ENCODE measurements around the gene FAM50B. TPM values are rescaled to one million over a fixed set of nuclear protein-coding genes. Genes with fewer than 3 reads are reported as not detected.

The FAM50B gene
- polyA plus RNA-seq, 4 donors = 11.3 to 16.2 (median 13.2) TPM

- no peak for DNase-seq (ENCODE audit: low read depth in 4 of 4, low spot score in 2 of 4)
Measured at GRCh38 chr6:3870528-3870925, 21.4 kb downstream of the FAM50B start.

- no peak for DNase-seq (ENCODE audit: low read depth in 4 of 4, low spot score in 2 of 4)
Measured at GRCh38 chr6:3871515-3871914, 22.3 kb downstream of the FAM50B start.

- no peak for DNase-seq (ENCODE audit: low read depth in 4 of 4, low spot score in 2 of 4)
Measured at GRCh38 chr6:3871939-3872338, 22.8 kb downstream of the FAM50B start.

- no peak for DNase-seq (ENCODE audit: low read depth in 4 of 4, low spot score in 2 of 4)
Measured at GRCh38 chr6:3872370-3872854, 23.2 kb downstream of the FAM50B start.

GRCh38 chr6:3873051-3873450 is 23.9 kb downstream of the FAM50B start:
- no peak for DNase-seq (ENCODE audit: low read depth in 4 of 4, low spot score in 2 of 4)

- DNase-seq (ENCODE audit: low read depth in 4 of 4, low spot score in 2 of 4) = no peak
Measured at GRCh38 chr6:3874069-3874468, 24.9 kb downstream of the FAM50B start.

GRCh38 chr6:3875486-3875885 is 26.3 kb downstream of the FAM50B start:
- no peak for DNase-seq (ENCODE audit: low read depth in 4 of 4, low spot score in 2 of 4)

GRCh38 chr6:3876101-3876500 is 26.9 kb downstream of the FAM50B start:
- DNase-seq (ENCODE audit: low read depth in 4 of 4, low spot score in 2 of 4) = no peak

GRCh38 chr6:3876866-3877265 is 27.7 kb downstream of the FAM50B start:
- no peak for DNase-seq (ENCODE audit: low read depth in 4 of 4, low spot score in 2 of 4)

- DNase-seq (ENCODE audit: low read depth in 4 of 4, low spot score in 2 of 4) = no peak
Measured at GRCh38 chr6:3878048-3878666, 29.0 kb downstream of the FAM50B start.

- no peak for DNase-seq (ENCODE audit: low read depth in 4 of 4, low spot score in 2 of 4)
Measured at GRCh38 chr6:3879194-3879952, 30.2 kb downstream of the FAM50B start.

GRCh38 chr6:3881711-3882421 is 32.7 kb downstream of the FAM50B start:
- DNase-seq (ENCODE audit: low read depth in 4 of 4, low spot score in 2 of 4) = no peak

- DNase-seq (ENCODE audit: low read depth in 4 of 4, low spot score in 2 of 4) = no peak
Measured at GRCh38 chr6:3882431-3882830, 33.3 kb downstream of the FAM50B start.

GRCh38 chr6:3882866-3883265 is 33.7 kb downstream of the FAM50B start:
- no peak for DNase-seq (ENCODE audit: low read depth in 4 of 4, low spot score in 2 of 4)

GRCh38 chr6:3884007-3884745 is 35.0 kb downstream of the FAM50B start:
- no peak for DNase-seq (ENCODE audit: low read depth in 4 of 4, low spot score in 2 of 4)

- no peak for DNase-seq (ENCODE audit: low read depth in 4 of 4, low spot score in 2 of 4)
Measured at GRCh38 chr6:3885262-3886036, 36.3 kb downstream of the FAM50B start.

GRCh38 chr6:3887150-3887700 is 38.1 kb downstream of the FAM50B start:
- no peak for DNase-seq (ENCODE audit: low read depth in 4 of 4, low spot score in 2 of 4)

- no peak for DNase-seq (ENCODE audit: low read depth in 4 of 4, low spot score in 2 of 4)
Measured at GRCh38 chr6:3888153-3888957, 39.2 kb downstream of the FAM50B start.

GRCh38 chr6:3890047-3890446 is 40.9 kb downstream of the FAM50B start:
- DNase-seq (ENCODE audit: low read depth in 4 of 4, low spot score in 2 of 4) = no peak

Measured in left renal cortex interstitium (tissue), 4 donors.